ENCODE measurements around the gene INHBC.

Gene INHBC

DNA sequence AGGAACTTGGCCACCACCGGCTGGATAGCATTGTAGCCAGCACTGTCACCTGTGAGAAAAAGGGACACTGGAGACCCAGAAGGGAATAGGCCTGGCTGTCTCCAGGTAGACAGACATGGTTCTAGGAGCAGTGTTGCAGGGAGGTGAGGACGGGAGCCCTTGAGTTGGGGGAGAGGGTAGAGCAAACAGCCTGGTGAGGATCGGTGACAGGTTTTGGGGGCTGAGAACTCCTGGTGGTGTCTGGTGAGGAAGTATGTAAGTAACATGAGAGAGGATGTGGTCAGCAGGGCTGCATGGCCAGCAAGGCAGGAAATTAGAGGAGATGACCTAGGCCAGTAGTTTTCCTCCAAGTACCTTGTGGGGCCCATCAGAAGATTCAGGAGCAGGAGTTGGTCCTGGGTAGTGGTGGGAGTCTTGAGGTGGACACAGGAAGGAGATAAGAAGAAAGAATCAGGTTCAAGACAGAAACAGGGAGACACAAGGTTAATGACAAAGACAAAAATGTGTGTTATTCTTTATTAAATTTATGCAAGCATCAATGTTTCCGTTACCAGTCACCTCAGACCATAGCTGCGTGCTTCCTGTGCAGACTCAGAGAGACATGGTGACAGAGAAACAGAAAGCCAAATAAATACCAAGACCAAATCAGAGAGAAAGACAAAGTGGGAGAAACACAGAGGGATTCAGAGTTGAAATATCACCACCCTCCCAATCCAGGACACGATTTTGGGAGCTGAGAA is 45.0 kb downstream of the INHBC start, which contains the start of gene ARHGAP9:
Gene ARHGAP9 (minus strand): TSS at position 491 of the 740 bp plus-strand sequence. CDS start 460 bp downstream, at position 31.
- TF ChIP-seq, protein P1, sequence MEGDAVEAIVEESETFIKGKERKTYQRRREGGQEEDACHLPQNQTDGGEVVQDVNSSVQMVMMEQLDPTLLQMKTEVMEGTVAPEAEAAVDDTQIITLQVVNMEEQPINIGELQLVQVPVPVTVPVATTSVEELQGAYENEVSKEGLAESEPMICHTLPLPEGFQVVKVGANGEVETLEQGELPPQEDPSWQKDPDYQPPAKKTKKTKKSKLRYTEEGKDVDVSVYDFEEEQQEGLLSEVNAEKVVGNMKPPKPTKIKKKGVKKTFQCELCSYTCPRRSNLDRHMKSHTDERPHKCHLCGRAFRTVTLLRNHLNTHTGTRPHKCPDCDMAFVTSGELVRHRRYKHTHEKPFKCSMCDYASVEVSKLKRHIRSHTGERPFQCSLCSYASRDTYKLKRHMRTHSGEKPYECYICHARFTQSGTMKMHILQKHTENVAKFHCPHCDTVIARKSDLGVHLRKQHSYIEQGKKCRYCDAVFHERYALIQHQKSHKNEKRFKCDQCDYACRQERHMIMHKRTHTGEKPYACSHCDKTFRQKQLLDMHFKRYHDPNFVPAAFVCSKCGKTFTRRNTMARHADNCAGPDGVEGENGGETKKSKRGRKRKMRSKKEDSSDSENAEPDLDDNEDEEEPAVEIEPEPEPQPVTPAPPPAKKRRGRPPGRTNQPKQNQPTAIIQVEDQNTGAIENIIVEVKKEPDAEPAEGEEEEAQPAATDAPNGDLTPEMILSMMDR (IDR thresholded peaks at IDR 0.05) = no peak
- TF ChIP-seq ZFX (IDR thresholded peaks at IDR 0.05; ENCODE audit: borderline replicate concordance) = no peak
- no peak within 1 kb of the TSS for H3K27ac ChIP-seq

GRCh38 chr12:57481671-57482070 is 47.1 kb downstream of the INHBC start:
- H3K27ac ChIP-seq = no peak overlapping the region
- TF ChIP-seq ZFX (IDR thresholded peaks at IDR 0.05; ENCODE audit: borderline replicate concordance) = no peak
- TF ChIP-seq, protein P1 (IDR thresholded peaks at IDR 0.05) = no peak

DNA sequence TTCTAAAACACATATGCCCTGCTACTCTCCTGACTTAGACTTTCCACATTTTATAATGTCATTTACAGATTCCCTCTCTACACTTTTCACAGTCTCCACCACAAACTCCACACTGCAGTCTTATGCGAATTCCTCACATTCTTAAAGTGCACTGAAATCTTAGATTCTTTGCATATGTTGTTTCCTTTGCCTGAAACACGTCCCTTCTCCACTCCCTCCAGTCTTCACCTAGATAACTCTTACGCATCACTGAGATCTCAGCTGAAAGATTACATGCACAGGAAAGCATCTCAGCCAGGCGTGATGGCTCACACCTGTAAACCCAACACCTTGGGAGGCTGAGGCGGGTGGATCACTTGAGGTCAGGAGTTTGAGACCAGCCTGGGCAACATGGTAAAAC is 48.9 kb downstream of the INHBC start:
- no peak overlapping the region for H3K27ac ChIP-seq
- TF ChIP-seq, protein P1 (IDR thresholded peaks at IDR 0.05) = no peak
- TF ChIP-seq ZFX (IDR thresholded peaks at IDR 0.05; ENCODE audit: borderline replicate concordance) = no peak

- TF ChIP-seq ZFX (IDR thresholded peaks at IDR 0.05; ENCODE audit: borderline replicate concordance) = no peak
- TF ChIP-seq, protein P1 (IDR thresholded peaks at IDR 0.05) = no peak
- no peak overlapping the region for H3K27ac ChIP-seq
Observed at GRCh38 chr12:57485695-57486094, 51.1 kb downstream of the INHBC start.

- H3K27ac ChIP-seq = peak overlapping the region; percentile 76
- TF ChIP-seq, protein P1 (IDR thresholded peaks at IDR 0.05) = no peak
- TF ChIP-seq ZFX (IDR thresholded peaks at IDR 0.05; ENCODE audit: borderline replicate concordance) = no peak
Observed at GRCh38 chr12:57487055-57487596, 52.5 kb downstream of the INHBC start.

DNA sequence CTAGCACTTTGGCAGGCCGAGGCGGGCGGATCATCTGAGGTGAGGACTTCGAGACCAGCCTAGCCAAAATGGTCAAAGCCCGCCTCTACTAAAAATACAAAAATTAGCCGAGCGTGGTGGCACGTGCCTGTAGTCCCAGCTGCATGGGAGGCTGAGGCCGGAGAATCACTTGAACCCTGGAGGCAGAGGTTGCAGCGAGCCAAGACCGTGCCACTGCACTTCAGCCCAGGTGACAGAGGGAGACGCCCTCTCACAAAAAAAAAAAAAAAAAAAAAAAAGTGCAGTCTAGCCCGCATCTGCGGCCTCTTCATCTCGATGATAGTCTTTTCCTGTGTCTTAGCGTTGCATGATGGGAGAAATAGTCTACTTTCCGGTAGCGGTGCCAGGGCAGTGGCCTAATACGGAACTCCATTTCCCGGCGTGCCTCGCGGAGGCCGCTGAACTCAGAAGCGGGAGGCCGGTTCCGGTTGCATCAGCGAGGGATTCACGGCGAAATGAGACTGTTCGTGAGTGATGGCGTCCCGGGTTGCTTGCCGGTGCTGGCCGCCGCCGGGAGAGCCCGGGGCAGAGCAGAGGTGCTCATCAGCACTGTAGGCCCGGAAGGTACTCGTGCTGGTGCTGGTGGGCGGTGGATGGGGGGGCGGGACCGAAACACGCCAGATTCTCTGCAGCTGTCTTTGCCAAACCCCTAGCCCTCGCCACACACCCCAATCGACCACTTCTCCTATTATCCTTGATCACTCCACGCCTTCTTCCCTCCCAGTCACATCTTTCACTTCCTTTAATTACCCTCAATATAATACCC is 53.2 kb downstream of the INHBC start, which contains the start of gene MARS1:
Gene MARS1 (plus strand): TSS at position 472 of the 805 bp plus-strand sequence. CDS start 23 bp downstream, at position 495.
- TF ChIP-seq, protein P1 (IDR thresholded peaks at IDR 0.05) = peak; percentile 56
- no peak for TF ChIP-seq ZFX (IDR thresholded peaks at IDR 0.05; ENCODE audit: borderline replicate concordance)
- peak within 1 kb of the TSS; percentile 76 for H3K27ac ChIP-seq

Data from 22Rv1 (cell line).